HEK293T (cell line): ENCODE results near the gene CPNE1.

Source experiments
- BHLHE40 ChIP-seq: fragments of 450-650 bp; IDR thresholded peaks from 2 replicates; pipeline ENCODE4 v1.6.1; 2016; ENCODE audit warnings: mild to moderate bottlenecking, moderate library complexity, borderline replicate concordance
- ZNF384 ChIP-seq: fragments of 450-650 bp; IDR thresholded peaks from 2 replicates; pipeline ENCODE4 v1.6.1; 2016

- no peak for TF ChIP-seq BHLHE40
- TF ChIP-seq ZNF384, result no peak
These were observed 80.8 kb downstream of the CPNE1 start for GRCh38 chr20:35583636-35584560.
